Activated CD4-positive, alpha-beta T cell treated with anti-CD3 and anti-CD28 coated beads for 36 hours (primary cell): ENCODE data around the gene IDI2. TPM values are rescaled to one million over a fixed set of nuclear protein-coding genes. Genes with fewer than 3 reads are reported as not detected.

ENCODE experiments used
- ATAC-seq: fragments of 200-7000 bp; cut with Tn5 transposase; one replicate; pipeline ENCODE4 v1.10.0; 2021; ENCODE audit warnings: mild to moderate bottlenecking, moderate library complexity
- CTCF ChIA-PET: fragments of 350-600 bp; sonication (Branson Sonifier 250); formaldehyde crosslinking; loops from one replicate; lab custom pipeline; 2021; ENCODE audit warnings: antibody characterized with exemption; lab: Charles Lee
- POLR2A ChIA-PET: fragments of 350-600 bp; sonication (Branson Sonifier 250); formaldehyde crosslinking; loops from one replicate; lab custom pipeline; 2021; ENCODE audit warnings: antibody characterized with exemption, inconsistent platforms; lab: Charles Lee
- DNase-seq: peaks from one replicate; pipeline ENCODE4 v3.0.0-alpha.2; 2020
- H3K27ac Mint-ChIP-seq: one replicate; pipeline ENCODE4 v1.8.0; 2021; ENCODE audit warnings: mixed read lengths
- H3K27me3 Mint-ChIP-seq: one replicate; pipeline ENCODE4 v1.8.0; 2021; ENCODE audit warnings: mixed read lengths
- H3K36me3 Mint-ChIP-seq: one replicate; pipeline ENCODE4 v1.8.0; 2021; ENCODE audit warnings: low read depth, mixed read lengths
- H3K4me1 Mint-ChIP-seq: one replicate; pipeline ENCODE4 v1.8.0; 2021; ENCODE audit warnings: mixed read lengths
- H3K4me3 Mint-ChIP-seq: one replicate; pipeline ENCODE4 v1.8.0; 2021; ENCODE audit warnings: mild to moderate bottlenecking, moderate library complexity, mixed read lengths
- H3K9me3 Mint-ChIP-seq: one replicate; pipeline ENCODE4 v1.8.0; 2021; ENCODE audit warnings: low read depth, mixed read lengths
- intact Hi-C, 2 experiments: fragments of 100-400 bp; cut with DNase I in 1 of 2; cut with micrococcal nuclease in 1 of 2; formaldehyde crosslinking; loops; one replicate each; pipeline versions ENCODE4 v1.14.2 to v1.15.1; 2022 to 2024; cut with DNase I, micrococcal nuclease
- total RNA-seq, 2 experiments: library from RNA; stranded (reverse); gene quantifications; one replicate each; pipeline ENCODE4 v1.2.3, GENCODE V29; 2021

Gene IDI2
- total RNA-seq, 2 experiments from 2014 or later: not detected

DNA sequence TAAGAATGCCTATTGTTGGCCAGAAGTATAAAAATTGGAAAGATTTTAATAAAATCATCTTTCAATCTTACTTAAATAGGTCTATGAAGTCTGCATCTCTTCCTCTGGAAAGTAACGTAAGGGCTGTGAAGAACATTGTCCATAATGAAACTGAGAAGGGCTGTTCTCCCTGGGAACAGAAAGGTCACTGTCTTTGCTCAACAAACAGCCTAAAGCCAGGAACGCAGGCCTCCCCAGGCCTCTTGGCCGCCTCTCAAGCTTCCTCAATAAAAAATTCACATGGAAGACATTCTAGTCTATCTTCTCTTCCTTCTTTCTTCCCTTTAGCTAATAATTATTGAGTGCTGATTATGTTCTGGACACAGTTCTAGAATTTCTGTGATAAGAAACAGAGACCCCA is 9.1 kb upstream of the IDI2 start:
- H3K9me3 Mint-ChIP-seq: no peaks in the 10 kb centered on the region
- ChIA-PET POLR2A (interaction anchor here (0.6 kb wide), 1 partner anchor 563 kb away, joined by 5 read pairs; no protein-coding TSS in a partner anchor), CTCF (no interaction called here)
- no peaks in the 10 kb centered on the region for H3K27me3 Mint-ChIP-seq
- no peak for DNase-seq
- peaks cover 13% of the 10 kb centered on the region for H3K4me1 Mint-ChIP-seq
- no peak for ATAC-seq
- intact Hi-C loops: no loop called here
- no peak overlapping the region for H3K4me3 Mint-ChIP-seq
- H3K36me3 Mint-ChIP-seq: peaks cover 8% of the 10 kb centered on the region
- no peak overlapping the region for H3K27ac Mint-ChIP-seq

DNA sequence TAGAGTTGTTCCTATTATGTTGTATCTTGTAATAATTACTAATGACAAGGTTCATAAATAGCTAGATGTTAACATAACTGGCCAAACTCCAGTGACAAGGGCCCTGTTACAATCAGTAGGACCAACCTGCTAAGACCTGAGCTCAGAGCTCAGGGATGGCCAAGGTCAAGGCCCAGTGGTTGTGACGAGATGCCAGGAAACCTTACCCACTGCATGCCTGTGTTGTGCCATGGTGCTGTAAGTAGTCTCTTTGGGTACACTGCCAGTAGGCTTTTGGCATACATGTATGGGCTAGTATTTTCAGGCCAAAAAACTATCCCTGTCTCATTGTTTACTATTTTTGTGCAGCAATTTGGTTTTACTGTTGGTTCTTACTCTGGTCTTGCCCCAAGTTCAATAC is 7.9 kb upstream of the IDI2 start:
- intact Hi-C loops: no loop called here
- no peaks in the 10 kb centered on the region for H3K9me3 Mint-ChIP-seq
- DNase-seq (no peak), ATAC-seq (no peak)
- ChIA-PET POLR2A (no interaction called here), CTCF (interaction anchor here (0.6 kb wide), 1 partner anchor 595 kb away, joined by 3 read pairs; no protein-coding TSS in a partner anchor)
- H3K36me3 Mint-ChIP-seq: peaks cover 8% of the 10 kb centered on the region
- H3K4me3 Mint-ChIP-seq: no peak overlapping the region
- no peak overlapping the region for H3K27ac Mint-ChIP-seq
- no peaks in the 10 kb centered on the region for H3K27me3 Mint-ChIP-seq
- H3K4me1 Mint-ChIP-seq: peaks cover 13% of the 10 kb centered on the region

DNA sequence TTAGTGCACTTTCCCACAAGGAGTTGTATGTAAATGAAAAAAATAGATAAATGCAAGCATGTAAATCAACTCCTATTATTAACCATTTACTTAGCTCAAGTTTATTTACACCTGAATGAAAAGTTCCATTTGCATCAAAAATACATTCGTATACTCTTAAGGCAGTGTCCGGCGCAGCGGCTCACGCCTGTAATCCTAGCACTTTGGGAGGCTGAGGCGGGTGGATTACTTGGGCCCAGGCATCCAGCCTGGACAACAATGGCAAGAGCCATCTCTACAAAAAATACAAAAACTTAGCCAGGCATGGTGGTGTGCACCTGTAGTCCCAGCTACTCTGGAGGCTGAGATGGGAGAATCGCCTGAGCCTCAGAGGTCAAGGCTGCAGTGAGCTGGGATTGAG is 4.2 kb upstream of the IDI2 start:
- ChIA-PET POLR2A (no interaction called here), CTCF (no interaction called here)
- Mint-ChIP-seq H3K27ac (no peak overlapping the region), H3K36me3 (peaks cover 8% of the 10 kb centered on the region), H3K4me1 (no peaks in the 10 kb centered on the region), H3K27me3 (no peaks in the 10 kb centered on the region), H3K9me3 (no peaks in the 10 kb centered on the region), H3K4me3 (no peak overlapping the region)
- intact Hi-C loops: no loop called here
- ATAC-seq: no peak
- no peak for DNase-seq

DNA sequence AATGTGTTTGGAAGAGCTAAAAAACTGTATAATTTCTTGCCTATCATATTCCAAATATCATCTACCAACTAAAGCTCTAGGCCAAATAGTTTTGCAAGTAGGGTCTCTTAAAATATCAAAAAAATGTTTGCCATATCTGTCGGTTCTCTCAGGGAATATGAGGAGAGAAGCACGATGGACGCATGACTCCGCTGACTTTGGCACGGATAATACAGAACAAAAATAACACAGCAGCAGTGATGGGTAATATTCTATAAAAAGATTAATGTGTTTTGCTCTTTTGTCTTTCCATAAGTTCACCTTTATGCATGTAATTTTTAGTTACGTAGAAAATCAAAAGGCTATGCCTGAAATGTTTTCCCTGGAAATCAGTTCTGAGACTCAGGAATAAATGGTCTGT is 919 bp upstream of the IDI2 start:
- Mint-ChIP-seq H3K9me3 (no peaks in the 10 kb centered on the region), H3K36me3 (peaks cover 14% of the 10 kb centered on the region), H3K27ac (no peak overlapping the region), H3K4me1 (no peaks in the 10 kb centered on the region), H3K27me3 (no peaks in the 10 kb centered on the region), H3K4me3 (no peak overlapping the region)
- no peak for ATAC-seq
- intact Hi-C loops: no loop called here
- DNase-seq: no peak
- POLR2A ChIA-PET: no interaction called here
- CTCF ChIA-PET: interaction anchor here (1.1 kb wide), 1 partner anchor 14 kb away, joined by 4 read pairs; no protein-coding TSS in a partner anchor

DNA sequence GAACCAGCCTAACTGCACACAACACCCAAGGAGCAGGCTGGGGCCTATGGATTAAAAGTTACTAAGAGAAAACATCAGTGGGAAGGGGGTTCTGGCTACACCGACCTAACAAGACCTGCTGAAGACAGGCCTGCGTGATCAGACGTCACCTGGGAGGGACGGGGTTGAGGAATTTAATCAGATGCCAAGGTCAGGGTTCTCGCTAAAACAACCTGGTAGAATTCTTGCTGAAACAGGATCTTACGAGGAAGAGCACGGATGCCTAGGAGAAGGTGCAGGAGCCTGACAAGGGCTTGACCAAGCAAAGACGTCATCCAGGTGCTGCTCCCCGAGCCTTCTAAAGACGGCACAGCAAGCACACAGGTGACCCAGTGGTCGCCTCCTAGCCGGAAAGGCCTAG is 1.6 kb downstream of the IDI2 start:
- ATAC-seq (no peak), DNase-seq (no peak)
- POLR2A ChIA-PET: no interaction called here
- no peaks in the 10 kb centered on the region for H3K27me3 Mint-ChIP-seq
- CTCF ChIA-PET: no interaction called here
- intact Hi-C loops: no loop called here
- no peaks in the 10 kb centered on the region for H3K9me3 Mint-ChIP-seq
- peaks cover 25% of the 10 kb centered on the region for H3K36me3 Mint-ChIP-seq
- no peaks in the 10 kb centered on the region for H3K4me1 Mint-ChIP-seq
- no peak overlapping the region for H3K4me3 Mint-ChIP-seq
- no peak overlapping the region for H3K27ac Mint-ChIP-seq

DNA sequence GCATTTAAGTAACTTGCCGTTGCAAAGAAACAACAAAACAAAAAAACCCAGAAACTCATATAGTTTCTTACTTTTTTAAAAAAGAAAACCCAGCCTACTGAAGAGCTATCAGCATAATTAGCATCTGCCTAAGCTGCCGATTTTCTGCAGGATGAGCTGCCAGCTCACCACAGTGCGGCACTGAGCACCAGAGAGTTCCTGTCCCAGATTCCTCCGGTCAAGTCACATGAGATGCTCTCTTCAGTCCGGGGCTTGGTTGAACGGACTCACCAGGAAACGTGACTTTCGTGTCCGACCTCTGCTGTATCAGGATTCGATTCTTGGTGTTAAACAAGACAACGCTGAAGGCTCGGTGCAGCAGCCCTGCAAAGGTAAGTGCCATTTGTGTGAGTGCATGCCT is 3.2 kb downstream of the IDI2 start:
- H3K36me3 Mint-ChIP-seq: peaks cover 37% of the 10 kb centered on the region
- DNase-seq (no peak), ATAC-seq (no peak)
- intact Hi-C loops: no loop called here
- H3K27ac Mint-ChIP-seq: no peak overlapping the region
- no peaks in the 10 kb centered on the region for H3K27me3 Mint-ChIP-seq
- H3K9me3 Mint-ChIP-seq: no peaks in the 10 kb centered on the region
- H3K4me3 Mint-ChIP-seq: no peak overlapping the region
- ChIA-PET POLR2A (interaction anchor here (0.7 kb wide), 1 partner anchor 19 kb away, joined by 9 read pairs; no protein-coding TSS in a partner anchor), CTCF (interaction anchor here (0.6 kb wide), 1 partner anchor 14 kb away, joined by 3 read pairs; no protein-coding TSS in a partner anchor)
- H3K4me1 Mint-ChIP-seq: no peaks in the 10 kb centered on the region

DNA sequence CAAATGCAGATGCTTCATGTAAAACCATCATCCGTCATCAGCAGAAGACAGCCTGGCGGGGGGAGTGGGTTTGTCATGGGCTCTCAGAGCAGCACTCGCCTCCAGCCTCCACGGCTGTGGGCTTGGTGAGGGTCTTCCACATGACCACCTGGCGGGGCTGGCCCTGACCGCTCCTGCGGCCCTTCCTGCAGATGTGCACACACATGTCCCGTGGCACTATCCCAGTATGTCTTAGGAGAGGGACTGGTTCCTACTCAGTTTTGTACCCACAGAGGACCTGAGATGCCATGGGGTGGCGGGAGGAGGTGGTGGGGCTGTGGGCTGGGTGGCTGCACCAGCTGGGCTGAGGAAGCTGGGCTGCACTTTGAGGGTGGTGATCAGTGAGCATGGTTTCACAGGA is 4.7 kb downstream of the IDI2 start:
- ChIA-PET POLR2A (no interaction called here), CTCF (no interaction called here)
- ATAC-seq (no peak), DNase-seq (no peak)
- H3K27me3 Mint-ChIP-seq: no peaks in the 10 kb centered on the region
- no peaks in the 10 kb centered on the region for H3K4me1 Mint-ChIP-seq
- no peak overlapping the region for H3K27ac Mint-ChIP-seq
- no peaks in the 10 kb centered on the region for H3K9me3 Mint-ChIP-seq
- peaks cover 50% of the 10 kb centered on the region for H3K36me3 Mint-ChIP-seq
- intact Hi-C loops: no loop called here
- H3K4me3 Mint-ChIP-seq: no peak overlapping the region

DNA sequence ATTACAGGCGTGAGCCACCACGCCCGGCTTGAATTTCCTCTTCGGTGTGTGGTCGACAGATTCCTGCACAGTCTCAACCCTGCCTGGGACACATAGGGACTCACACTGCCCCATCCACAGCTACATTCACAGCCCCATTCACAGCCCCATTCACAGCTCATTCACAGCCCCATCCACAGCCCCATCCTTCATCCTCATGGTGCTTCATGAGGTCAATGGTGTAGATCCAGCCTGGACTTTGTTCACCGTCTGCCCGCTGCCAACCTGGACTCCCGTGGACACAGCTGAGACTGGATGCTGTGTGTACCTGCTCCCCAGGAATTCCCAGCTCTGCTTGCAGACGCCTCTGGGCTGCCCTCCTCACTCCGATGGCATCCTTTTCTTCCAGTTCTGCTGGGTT is 5.2 kb downstream of the IDI2 start:
- ChIA-PET CTCF (no interaction called here), POLR2A (no interaction called here)
- intact Hi-C loops: no loop called here
- Mint-ChIP-seq H3K9me3 (no peaks in the 10 kb centered on the region), H3K27ac (no peak overlapping the region), H3K27me3 (no peaks in the 10 kb centered on the region), H3K4me1 (no peaks in the 10 kb centered on the region), H3K4me3 (no peak overlapping the region), H3K36me3 (peaks cover 51% of the 10 kb centered on the region)
- no peak for DNase-seq
- no peak for ATAC-seq

DNA sequence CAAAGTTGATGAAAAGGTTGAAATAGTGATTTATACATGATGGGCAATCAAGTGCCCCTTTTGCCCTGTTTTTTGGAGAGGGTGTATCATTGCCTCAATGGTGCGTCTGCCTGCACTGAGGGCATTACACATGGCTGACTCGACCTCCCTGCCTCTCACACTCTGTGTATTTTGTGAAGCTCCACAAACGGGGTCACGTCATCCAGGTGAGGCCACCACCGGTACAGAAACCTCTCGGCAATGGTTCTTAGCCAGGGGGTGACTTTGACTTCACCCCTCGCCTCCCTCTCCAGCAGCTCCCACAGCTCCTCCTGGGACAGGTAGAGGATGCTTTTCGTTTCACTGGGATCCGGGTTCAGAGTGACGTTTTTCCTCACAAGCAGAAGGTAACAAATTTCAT is 6.3 kb downstream of the IDI2 start:
- Mint-ChIP-seq H3K27me3 (no peaks in the 10 kb centered on the region), H3K4me3 (no peak overlapping the region), H3K9me3 (no peaks in the 10 kb centered on the region), H3K27ac (no peak overlapping the region), H3K4me1 (no peaks in the 10 kb centered on the region), H3K36me3 (peaks cover 48% of the 10 kb centered on the region)
- no peak for DNase-seq
- ChIA-PET POLR2A (no interaction called here), CTCF (interaction anchor here (0.9 kb wide), 1 partner anchor 64 kb away, joined by 3 read pairs; no protein-coding TSS in a partner anchor)
- ATAC-seq: no peak
- intact Hi-C loops: no loop called here

DNA sequence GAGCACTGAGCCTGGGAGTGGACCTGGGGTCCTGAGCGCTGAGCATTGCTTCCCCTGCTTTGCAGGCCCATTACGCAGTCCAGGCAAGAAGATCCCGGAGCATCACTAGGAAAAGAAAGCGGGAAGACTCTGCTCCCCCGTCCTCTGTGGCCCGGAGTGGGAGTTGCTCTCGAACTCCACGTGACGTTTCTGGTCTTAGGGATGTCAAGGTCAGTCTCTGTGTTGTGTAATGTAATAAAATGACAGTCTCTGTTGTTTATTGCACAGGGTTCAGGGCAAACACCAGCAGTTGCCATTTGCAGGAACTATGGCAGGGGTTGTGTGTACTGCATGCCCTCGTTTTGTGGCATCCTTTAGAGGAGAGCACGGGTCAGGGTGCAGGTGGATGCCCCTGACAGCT is 10.0 kb downstream of the IDI2 start:
- intact Hi-C loops: no loop called here
- Mint-ChIP-seq H3K9me3 (no peaks in the 10 kb centered on the region), H3K4me3 (no peak overlapping the region), H3K27ac (no peak overlapping the region), H3K27me3 (no peaks in the 10 kb centered on the region), H3K4me1 (no peaks in the 10 kb centered on the region), H3K36me3 (peaks cover 73% of the 10 kb centered on the region)
- POLR2A ChIA-PET: no interaction called here
- no peak for DNase-seq
- no peak for ATAC-seq
- CTCF ChIA-PET: no interaction called here

DNA sequence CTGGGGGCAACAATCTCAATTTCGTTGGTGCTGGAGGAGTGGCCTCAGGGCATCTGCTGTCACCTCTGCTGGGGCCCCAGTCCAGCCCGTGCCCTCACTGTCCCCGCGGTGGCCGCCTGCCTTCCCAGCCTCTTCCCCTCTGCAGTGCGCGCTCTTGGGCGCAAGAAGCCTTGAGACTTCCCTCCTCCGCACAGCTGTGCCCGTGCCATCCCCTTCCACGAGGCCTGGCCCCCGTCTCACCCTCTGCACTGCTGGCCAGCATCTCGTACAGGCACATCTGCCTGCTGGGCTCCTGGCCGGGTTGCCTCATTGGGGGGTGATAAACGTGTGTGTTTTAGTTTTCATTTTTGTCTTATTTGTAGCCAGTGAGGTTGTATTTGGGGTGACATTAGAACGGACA is 14.0 kb downstream of the IDI2 start:
- Mint-ChIP-seq H3K36me3 (peaks cover 75% of the 10 kb centered on the region), H3K4me1 (peaks cover 9% of the 10 kb centered on the region), H3K4me3 (no peak overlapping the region), H3K27ac (no peak overlapping the region), H3K9me3 (no peaks in the 10 kb centered on the region), H3K27me3 (no peaks in the 10 kb centered on the region)
- POLR2A ChIA-PET: interaction anchor here (0.6 kb wide), 1 partner anchor 25 kb away, joined by 3 read pairs; no protein-coding TSS in a partner anchor
- intact Hi-C loops: no loop called here
- ATAC-seq (no peak), DNase-seq (no peak)
- CTCF ChIA-PET: no interaction called here

DNA sequence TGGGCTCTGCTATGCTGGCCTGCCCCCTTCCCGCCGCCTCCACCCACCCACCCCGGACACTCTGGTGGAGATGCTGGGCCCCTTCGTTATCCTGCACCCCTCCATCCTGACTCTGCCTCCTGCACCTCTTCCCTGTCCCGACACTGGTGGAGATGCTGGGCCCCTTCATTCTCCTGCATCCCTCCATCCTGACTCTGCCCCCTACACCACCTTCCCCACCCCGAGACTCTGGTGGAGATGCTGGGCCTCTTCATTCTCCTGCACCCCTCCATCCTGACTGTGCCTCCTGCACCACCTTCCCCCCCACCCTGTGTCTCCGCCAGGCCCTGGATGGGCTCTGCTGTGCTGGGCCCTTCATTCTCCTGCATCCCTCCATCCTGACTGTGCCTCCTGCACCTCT is 15.0 kb downstream of the IDI2 start:
- Mint-ChIP-seq H3K27ac (no peak overlapping the region), H3K4me1 (peaks cover 9% of the 10 kb centered on the region)
- DNase-seq: no peak

More for the DNA sequence above, 15.0 kb downstream of the IDI2 start:
- POLR2A ChIA-PET: no interaction called here
- Mint-ChIP-seq H3K4me3 (no peak overlapping the region), H3K9me3 (no peaks in the 10 kb centered on the region), H3K36me3 (peaks cover 75% of the 10 kb centered on the region), H3K27me3 (no peaks in the 10 kb centered on the region)
- intact Hi-C loops: no loop called here
- ATAC-seq: no peak
- CTCF ChIA-PET: no interaction called here
